Fibroblast of villous mesenchyme (primary cell): ENCODE results near the gene DPYD. TPM values are rescaled to one million over a fixed set of nuclear protein-coding genes. Genes with fewer than 3 reads are reported as not detected.

Experiments
- DNase-seq: peaks from one replicate; pipeline ENCODE4 v3.0.0-alpha.2; 2010; ENCODE audit warnings: low read depth
- H3K4me3 ChIP-seq: 2 replicates; pipeline ENCODE4 v1.5.1; 2011; ENCODE audit warnings: low read depth, mild to moderate bottlenecking, low read length
- total RNA-seq: library from RNA; depleted of rRNA; stranded (reverse); fragments of >200 nt; gene quantifications from 2 replicates; pipeline ENCODE4 v1.2.3, GENCODE V29; 2012
- TF ChIP-seq, protein P1 (sequence below): IDR thresholded peaks from 2 replicates; pipeline ENCODE4 v1.5.1; 2012; ENCODE audit warnings: low read depth, mild to moderate bottlenecking, low read length; ENCODE audit not compliant: insufficient read depth

The DPYD gene
- total RNA-seq, 1 donor = 48.4 TPM

DNA sequence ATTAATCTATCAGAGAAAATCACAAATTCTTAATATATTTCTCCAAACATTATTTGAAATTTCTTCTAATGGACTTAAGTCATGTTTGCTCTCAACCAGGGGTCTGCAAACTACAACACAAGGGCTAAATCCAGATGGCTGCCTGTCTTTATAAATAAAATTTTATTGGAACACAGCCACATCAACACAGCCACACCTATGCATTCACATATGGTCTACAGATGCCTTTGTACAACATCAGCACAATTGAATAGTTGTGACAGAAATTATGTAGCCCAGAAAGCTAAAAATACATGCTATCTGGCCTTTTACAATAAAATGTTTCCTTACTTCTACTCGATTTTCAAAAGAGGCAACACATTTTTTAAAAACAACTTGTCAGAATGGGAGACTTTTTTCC, 103.9 kb downstream of the DPYD start:
- DNase-seq = no peak

DNA sequence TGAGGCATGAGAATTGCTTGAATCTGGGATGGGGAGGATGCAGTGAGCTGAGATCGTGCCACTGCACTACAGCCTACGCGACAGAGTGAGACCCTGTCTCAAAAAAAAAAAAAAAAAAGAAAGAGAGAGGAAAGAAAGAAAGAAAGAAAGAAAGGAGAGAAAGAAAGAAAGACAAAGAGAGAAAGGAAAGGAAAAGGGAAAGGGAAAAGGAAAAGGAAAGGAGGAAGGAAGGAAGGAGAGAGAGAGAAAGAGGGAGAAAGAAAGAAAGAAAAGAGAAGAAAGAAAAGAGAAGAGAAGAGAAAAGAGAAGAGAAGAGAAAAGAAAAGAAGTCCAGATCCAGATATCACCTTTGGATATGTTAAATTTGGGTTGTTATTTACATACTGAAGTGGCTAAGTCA, 106.0 kb downstream of the DPYD start:
- no peak overlapping the region for H3K4me3 ChIP-seq
- TF ChIP-seq, protein P1, sequence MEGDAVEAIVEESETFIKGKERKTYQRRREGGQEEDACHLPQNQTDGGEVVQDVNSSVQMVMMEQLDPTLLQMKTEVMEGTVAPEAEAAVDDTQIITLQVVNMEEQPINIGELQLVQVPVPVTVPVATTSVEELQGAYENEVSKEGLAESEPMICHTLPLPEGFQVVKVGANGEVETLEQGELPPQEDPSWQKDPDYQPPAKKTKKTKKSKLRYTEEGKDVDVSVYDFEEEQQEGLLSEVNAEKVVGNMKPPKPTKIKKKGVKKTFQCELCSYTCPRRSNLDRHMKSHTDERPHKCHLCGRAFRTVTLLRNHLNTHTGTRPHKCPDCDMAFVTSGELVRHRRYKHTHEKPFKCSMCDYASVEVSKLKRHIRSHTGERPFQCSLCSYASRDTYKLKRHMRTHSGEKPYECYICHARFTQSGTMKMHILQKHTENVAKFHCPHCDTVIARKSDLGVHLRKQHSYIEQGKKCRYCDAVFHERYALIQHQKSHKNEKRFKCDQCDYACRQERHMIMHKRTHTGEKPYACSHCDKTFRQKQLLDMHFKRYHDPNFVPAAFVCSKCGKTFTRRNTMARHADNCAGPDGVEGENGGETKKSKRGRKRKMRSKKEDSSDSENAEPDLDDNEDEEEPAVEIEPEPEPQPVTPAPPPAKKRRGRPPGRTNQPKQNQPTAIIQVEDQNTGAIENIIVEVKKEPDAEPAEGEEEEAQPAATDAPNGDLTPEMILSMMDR = no peak
- no peak for DNase-seq

More for the DNA sequence above, 103.9 kb downstream of the DPYD start:
- H3K4me3 ChIP-seq = no peak overlapping the region
- TF ChIP-seq, protein P1 = no peak

DNA sequence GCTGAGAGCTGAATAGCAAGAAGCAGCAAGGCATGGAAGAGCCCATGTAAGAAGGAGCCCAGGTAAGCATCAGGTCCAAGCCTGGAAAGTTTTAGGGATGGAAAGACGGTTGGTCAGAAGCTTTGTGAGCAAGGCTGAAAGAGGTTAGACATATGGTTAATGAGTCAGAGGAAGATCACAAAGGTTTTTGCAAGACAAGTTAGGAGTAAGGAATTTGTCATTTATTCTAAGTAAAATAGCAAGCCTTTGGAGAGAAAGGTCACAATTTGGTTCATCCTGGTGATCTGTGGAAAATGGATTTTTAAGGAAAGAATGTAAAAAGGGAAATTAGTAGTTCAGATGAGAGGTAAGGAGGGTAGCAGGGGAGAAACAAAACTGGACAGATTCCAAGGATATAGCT, 106.7 kb downstream of the DPYD start:
- TF ChIP-seq, protein P1 = no peak
- no peak for DNase-seq
- H3K4me3 ChIP-seq = no peak overlapping the region

DNA sequence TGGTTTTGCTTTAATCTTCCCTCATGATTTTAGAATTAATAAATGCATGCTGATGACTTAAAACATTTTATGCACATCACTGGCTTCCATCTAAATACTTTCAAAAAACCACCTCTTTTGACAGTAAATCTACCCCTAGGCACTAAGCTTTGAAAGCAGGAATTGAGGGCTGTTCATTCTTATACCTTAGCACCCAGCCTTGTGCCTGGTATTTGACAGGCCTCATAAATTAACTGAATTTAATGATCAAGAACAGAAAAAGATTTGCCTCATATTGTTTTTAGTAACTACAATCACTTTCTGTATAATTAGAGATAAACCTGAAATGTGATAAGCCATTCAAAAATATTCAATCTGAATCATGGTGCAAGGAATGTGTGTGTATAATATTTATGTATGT, 108.8 kb downstream of the DPYD start:
- no peak for DNase-seq
- TF ChIP-seq, protein P1 = no peak
- H3K4me3 ChIP-seq = no peak overlapping the region

DNA sequence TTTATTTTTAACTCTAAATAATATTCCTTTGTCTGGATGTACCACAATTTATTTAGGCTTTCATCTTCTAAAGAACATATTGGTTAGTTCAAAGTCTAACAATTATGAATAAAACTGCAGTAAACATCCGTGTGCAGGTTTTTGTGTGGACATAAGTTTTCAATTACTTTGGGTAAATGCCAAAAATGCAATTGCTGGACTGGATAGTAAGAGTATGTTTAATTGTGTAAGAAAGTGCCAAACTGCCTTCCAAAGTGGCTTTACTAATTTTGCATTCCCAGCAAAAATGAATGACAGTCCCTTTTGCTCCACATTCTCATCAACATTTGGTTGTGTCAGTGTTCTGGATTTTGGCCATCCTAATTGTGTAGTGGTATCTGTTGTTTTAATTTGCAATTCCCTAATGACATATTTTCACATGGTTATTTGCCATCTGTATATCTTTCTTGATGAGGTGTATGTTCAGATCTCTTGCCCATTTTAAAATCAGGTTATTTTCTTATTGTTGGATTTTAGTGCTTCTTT, 113.8 kb downstream of the DPYD start:
- TF ChIP-seq, protein P1 = no peak
- DNase-seq = peak; percentile 26
- H3K4me3 ChIP-seq = no peak overlapping the region

DNA sequence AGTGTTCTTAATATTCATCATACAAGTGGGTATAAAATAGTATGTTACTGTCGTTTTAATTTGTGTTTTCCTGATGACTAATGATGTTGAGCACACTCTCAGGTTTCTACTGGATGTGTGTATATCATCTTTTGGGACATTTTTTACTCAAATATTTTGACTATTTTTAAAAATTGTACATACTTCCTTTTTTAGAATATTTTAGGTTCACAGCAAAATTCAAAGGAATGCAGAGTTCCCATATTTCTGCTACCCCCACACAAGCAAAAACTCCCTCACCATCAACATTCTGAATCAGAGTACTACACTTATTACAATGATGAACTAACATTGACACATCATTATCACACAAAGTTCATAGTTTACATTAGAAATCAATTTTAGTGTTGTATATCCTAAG, 114.5 kb downstream of the DPYD start:
- H3K4me3 ChIP-seq = no peak overlapping the region
- TF ChIP-seq, protein P1 = no peak
- DNase-seq = no peak

DNA sequence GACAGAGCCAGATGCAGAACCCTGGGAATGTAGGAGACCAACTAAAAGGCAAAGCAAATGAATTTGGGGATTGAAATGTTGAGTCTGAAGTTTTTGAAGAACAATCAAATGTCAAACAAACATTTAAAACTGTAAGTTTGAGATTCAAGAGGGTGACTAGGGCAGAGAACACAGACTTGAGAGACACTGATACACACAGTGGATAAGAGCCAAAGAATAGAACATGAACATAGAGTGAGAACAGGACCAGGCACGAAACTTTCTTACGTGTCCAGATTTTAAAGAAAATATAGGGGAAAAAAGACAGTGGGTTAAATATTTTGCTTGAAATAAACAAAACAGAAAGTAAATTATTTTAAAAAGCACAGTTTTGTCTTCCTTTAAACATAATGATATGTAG, 115.7 kb downstream of the DPYD start:
- no peak overlapping the region for H3K4me3 ChIP-seq
- no peak for DNase-seq
- TF ChIP-seq, protein P1 = no peak
